Measurements from ENCODE around the gene MYL6. TPM values are rescaled to one million over a fixed set of nuclear protein-coding genes. Genes with fewer than 3 reads are reported as not detected.

Gene MYL6
- polyA plus RNA-seq, 1 donor from 2014 or later = 3,234 TPM

DNA sequence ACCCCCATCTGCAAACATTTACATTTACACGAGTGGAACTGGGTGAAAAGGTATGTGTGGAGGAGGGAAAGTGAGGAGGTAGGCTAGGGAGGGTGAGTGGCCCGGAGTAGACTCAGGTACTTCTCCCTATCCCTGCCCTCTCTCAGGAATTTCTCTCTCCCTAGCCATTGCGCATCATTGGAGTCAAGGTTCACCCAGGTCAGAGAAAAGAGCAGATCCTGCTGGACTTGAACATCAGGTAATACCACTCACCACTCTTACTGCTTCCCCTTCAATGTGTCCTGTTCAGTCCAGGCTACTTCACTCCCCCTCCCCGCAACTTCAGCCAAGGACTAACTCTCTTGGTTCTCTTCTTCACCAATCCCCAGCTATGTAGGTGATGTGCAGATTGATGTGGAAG is 27.3 kb upstream of the MYL6 start:
- H3K4me2 ChIP-seq (ENCODE audit: low read length) = no peak overlapping the region

DNA sequence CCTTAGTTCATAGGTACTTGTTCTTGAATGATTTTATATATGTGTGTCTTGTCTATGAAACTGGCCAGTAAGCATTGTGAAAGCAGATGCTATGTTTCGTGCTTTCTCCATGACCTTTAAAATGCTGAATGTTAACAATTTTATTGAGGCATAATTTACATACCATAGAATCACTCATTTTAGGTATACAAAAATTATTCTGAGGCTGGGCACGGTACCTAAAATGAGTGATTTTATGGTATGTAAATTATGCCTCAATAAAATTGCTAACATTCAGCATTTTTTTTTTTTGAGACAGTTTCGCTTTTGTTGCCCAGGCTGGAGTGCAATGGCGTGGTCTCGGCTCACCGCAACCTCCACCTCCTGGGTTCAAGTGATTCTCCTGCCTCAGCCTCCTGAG is 23.3 kb upstream of the MYL6 start:
- Histone ChIP-seq H3K9me3 (ENCODE audit: low read length) (no peaks in the 10 kb centered on the region), H3K9ac (ENCODE audit: low read length) (no peak overlapping the region), H3K4me2 (ENCODE audit: low read length) (no peak overlapping the region), H3K36me3 (ENCODE audit: insufficient read depth, low read length) (no peaks in the 10 kb centered on the region), H3K9me2 (ENCODE audit: insufficient read depth, low read length) (no peaks in the 10 kb centered on the region), H3K4me3 (ENCODE audit: low read length) (no peak overlapping the region), H3K79me2 (replicated peaks; ENCODE audit: insufficient read depth, low read length) (no peaks in the 10 kb centered on the region), H3K27ac (ENCODE audit: low read length) (no peak overlapping the region), H3K27me3 (ENCODE audit: insufficient read depth, low read depth, low read length) (no peaks in the 10 kb centered on the region), H4K20me1 (ENCODE audit: insufficient read depth) (no peaks in the 10 kb centered on the region), H2AFZ (ENCODE audit: low read depth, low read length) (no peak overlapping the region), H3F3A (ENCODE audit: insufficient read depth, low read length, poor library complexity, severe bottlenecking) (no peaks in the 10 kb centered on the region)
- TF ChIP-seq, protein P1, sequence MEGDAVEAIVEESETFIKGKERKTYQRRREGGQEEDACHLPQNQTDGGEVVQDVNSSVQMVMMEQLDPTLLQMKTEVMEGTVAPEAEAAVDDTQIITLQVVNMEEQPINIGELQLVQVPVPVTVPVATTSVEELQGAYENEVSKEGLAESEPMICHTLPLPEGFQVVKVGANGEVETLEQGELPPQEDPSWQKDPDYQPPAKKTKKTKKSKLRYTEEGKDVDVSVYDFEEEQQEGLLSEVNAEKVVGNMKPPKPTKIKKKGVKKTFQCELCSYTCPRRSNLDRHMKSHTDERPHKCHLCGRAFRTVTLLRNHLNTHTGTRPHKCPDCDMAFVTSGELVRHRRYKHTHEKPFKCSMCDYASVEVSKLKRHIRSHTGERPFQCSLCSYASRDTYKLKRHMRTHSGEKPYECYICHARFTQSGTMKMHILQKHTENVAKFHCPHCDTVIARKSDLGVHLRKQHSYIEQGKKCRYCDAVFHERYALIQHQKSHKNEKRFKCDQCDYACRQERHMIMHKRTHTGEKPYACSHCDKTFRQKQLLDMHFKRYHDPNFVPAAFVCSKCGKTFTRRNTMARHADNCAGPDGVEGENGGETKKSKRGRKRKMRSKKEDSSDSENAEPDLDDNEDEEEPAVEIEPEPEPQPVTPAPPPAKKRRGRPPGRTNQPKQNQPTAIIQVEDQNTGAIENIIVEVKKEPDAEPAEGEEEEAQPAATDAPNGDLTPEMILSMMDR (IDR thresholded peaks at IDR 0.05; ENCODE audit: poor library complexity, severe bottlenecking) = no peak
- TF ChIP-seq EZH2 (IDR thresholded peaks at IDR 0.05; ENCODE audit: borderline replicate concordance, insufficient read depth, low read length, poor library complexity, severe bottlenecking) (no peak), EP300 (conservative IDR thresholded peaks at IDR 0.05; ENCODE audit: poor library complexity, severe bottlenecking) (no peak), POLR2AphosphoS5 (IDR thresholded peaks at IDR 0.05) (no peak), TAF1 (IDR thresholded peaks at IDR 0.05; ENCODE audit: low read depth) (no peak), RAD21 (conservative IDR thresholded peaks at IDR 0.05) (no peak), SMC3 (conservative IDR thresholded peaks at IDR 0.05; ENCODE audit: poor library complexity) (no peak), MXI1 (conservative IDR thresholded peaks at IDR 0.05; ENCODE audit: poor library complexity, severe bottlenecking) (no peak)
- TF ChIP-seq, protein P2, sequence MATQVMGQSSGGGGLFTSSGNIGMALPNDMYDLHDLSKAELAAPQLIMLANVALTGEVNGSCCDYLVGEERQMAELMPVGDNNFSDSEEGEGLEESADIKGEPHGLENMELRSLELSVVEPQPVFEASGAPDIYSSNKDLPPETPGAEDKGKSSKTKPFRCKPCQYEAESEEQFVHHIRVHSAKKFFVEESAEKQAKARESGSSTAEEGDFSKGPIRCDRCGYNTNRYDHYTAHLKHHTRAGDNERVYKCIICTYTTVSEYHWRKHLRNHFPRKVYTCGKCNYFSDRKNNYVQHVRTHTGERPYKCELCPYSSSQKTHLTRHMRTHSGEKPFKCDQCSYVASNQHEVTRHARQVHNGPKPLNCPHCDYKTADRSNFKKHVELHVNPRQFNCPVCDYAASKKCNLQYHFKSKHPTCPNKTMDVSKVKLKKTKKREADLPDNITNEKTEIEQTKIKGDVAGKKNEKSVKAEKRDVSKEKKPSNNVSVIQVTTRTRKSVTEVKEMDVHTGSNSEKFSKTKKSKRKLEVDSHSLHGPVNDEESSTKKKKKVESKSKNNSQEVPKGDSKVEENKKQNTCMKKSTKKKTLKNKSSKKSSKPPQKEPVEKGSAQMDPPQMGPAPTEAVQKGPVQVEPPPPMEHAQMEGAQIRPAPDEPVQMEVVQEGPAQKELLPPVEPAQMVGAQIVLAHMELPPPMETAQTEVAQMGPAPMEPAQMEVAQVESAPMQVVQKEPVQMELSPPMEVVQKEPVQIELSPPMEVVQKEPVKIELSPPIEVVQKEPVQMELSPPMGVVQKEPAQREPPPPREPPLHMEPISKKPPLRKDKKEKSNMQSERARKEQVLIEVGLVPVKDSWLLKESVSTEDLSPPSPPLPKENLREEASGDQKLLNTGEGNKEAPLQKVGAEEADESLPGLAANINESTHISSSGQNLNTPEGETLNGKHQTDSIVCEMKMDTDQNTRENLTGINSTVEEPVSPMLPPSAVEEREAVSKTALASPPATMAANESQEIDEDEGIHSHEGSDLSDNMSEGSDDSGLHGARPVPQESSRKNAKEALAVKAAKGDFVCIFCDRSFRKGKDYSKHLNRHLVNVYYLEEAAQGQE (IDR thresholded peaks at IDR 0.05; ENCODE audit: borderline replicate concordance) = no peak

More for the DNA sequence above, 27.3 kb upstream of the MYL6 start:
- Histone ChIP-seq H3K27me3 (ENCODE audit: insufficient read depth, low read depth, low read length) (no peaks in the 10 kb centered on the region), H2AFZ (ENCODE audit: low read depth, low read length) (no peak overlapping the region), H3K4me3 (ENCODE audit: low read length) (no peak overlapping the region), H3K9me2 (ENCODE audit: insufficient read depth, low read length) (no peaks in the 10 kb centered on the region), H3K9ac (ENCODE audit: low read length) (no peak overlapping the region), H3K79me2 (replicated peaks; ENCODE audit: insufficient read depth, low read length) (no peaks in the 10 kb centered on the region), H3K9me3 (ENCODE audit: low read length) (no peaks in the 10 kb centered on the region), H3K36me3 (ENCODE audit: insufficient read depth, low read length) (no peaks in the 10 kb centered on the region), H3F3A (ENCODE audit: insufficient read depth, low read length, poor library complexity, severe bottlenecking) (no peaks in the 10 kb centered on the region), H4K20me1 (ENCODE audit: insufficient read depth) (no peaks in the 10 kb centered on the region), H3K27ac (ENCODE audit: low read length) (no peak overlapping the region)
- TF ChIP-seq EZH2 (IDR thresholded peaks at IDR 0.05; ENCODE audit: borderline replicate concordance, insufficient read depth, low read length, poor library complexity, severe bottlenecking) (no peak), POLR2AphosphoS5 (IDR thresholded peaks at IDR 0.05) (no peak), TAF1 (IDR thresholded peaks at IDR 0.05; ENCODE audit: low read depth) (no peak)
